Measurements from ENCODE around the gene PYGM.

- TF ChIP-seq POLR2AphosphoS5 (IDR thresholded peaks at IDR 0.05; ENCODE audit: low read depth): no peak
- TF ChIP-seq CTCF (conservative IDR thresholded peaks at IDR 0.05; ENCODE audit: low read depth in 2 of 2): no peak
- no peak for TF ChIP-seq REST (IDR thresholded peaks at IDR 0.05; ENCODE audit: unreplicated experiment)
- TF ChIP-seq CREB1 (CRISPR knock-in tag; IDR thresholded peaks at IDR 0.05; ENCODE audit: low read depth): no peak
- no peak for TF ChIP-seq EZH2 (IDR thresholded peaks at IDR 0.05; ENCODE audit: low read depth, unreplicated experiment)
- no peak for TF ChIP-seq STAT1 (IDR thresholded peaks at IDR 0.05; ENCODE audit: unreplicated experiment)
Measured at GRCh38 chr11:64721359-64721699, 38.4 kb downstream of the PYGM start.

Measured in GM23338 (cell line).